ENCODE data around the gene CRYBA2.

CRYBA2 gene

GRCh38 chr2:218960309-218961165, 32.7 kb downstream of the CRYBA2 start:
- no peak for DNase-seq (ENCODE audit: low read depth, low spot score)
- no peak overlapping the region for H3K27ac ChIP-seq

DNA sequence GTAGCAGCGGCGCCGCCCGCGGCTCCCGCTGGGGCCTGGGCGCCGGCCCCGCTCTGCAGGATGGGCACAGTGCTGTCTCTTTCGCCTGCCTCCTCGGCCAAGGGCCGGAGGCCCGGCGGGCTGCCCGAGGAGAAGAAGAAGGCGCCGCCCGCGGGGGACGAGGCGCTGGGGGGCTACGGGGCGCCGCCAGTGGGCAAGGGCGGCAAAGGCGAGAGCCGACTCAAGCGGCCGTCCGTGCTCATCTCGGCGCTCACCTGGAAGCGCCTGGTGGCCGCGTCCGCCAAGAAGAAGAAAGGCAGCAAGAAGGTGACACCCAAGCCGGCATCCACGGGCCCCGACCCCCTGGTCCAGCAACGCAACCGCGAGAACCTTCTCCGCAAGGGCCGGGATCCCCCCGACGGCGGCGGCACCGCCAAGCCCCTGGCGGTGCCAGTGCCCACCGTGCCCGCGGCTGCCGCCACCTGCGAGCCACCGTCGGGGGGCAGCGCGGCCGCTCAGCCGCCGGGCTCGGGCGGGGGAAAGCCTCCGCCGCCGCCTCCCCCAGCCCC, 33.4 kb downstream of the CRYBA2 start:
- no peak for DNase-seq (ENCODE audit: low read depth, low spot score)
- no peak overlapping the region for H3K27ac ChIP-seq

DNA sequence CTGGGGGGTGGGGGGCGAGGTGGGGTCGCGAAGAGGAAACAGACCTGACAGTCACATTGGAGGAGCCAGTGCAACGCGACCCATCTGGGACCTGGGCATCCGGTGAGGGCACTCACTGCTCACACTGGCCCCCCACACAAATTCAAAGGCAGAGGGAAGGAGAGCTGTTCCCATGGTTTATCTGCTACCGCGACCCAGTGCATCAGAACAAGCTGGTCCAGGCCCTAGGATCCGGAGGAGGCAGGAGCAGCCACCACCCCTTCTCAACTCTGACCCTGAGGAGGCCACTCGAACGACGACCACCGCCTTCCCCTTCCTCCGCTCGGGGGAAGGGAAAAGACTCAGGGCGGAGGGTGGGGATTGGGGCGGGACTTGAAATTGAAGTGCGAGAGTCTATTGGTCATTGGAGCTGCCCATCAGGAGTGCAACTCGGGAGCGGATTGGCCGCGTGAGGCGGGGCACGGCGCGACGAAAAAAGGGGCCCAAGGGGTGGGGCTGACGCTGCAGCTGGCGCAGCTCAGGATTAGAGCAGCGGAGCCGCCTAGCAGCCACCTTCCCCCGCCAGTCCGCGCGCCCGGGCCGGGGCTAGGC, 34.0 kb downstream of the CRYBA2 start, which contains the start of gene CDK5R2:
Gene CDK5R2 (plus strand): TSS at position 526 of the 591 bp plus-strand sequence. CDS start 155 bp downstream, outside the sequence.
- peak; percentile 36 for DNase-seq (ENCODE audit: low read depth, low spot score)
- no peak within 1 kb of the TSS for H3K27ac ChIP-seq

DNA sequence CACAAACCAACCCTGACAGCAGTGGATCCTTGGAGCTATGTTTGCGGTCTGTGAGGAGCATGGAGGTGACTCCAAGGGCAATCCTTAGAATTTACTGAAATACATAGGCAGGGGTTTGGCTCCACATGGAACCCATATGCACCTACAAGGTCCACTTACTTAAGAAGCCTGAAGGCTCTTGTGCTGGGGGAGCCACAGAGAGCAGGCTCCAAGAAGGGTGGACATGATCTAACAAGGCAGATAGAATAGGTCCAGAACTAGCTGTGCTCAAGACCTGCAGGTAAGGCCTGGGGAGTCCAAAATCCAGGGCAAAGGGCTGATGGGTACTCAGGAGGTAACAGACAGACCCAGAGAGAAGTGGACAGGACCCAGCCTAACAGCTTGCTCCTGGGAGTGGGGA, 34.9 kb downstream of the CRYBA2 start:
- no peak overlapping the region for H3K27ac ChIP-seq
- no peak for DNase-seq (ENCODE audit: low read depth, low spot score)

DNA sequence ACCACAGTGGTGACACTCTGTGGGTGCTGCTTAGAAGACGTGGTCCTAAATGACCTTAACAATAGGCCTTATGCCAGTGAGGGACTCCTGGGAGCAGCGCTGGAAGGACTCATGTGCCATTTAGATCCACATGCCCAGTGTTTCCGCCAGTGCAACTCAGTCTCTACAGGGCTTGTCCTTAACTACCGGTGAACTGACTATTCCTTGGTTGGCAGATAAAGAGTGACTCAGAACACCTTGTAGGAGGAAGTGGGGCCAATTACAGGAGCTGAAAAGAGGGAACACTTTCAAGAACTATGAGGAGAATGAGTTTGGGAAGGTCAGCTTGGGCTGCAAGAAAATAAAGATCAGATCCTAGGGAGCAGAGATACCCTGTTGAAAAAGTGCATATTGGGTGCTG, 35.6 kb downstream of the CRYBA2 start:
- DNase-seq (ENCODE audit: low read depth, low spot score): no peak
- no peak overlapping the region for H3K27ac ChIP-seq

- H3K27ac ChIP-seq: no peak overlapping the region
- no peak for DNase-seq (ENCODE audit: low read depth, low spot score)
Observed at GRCh38 chr2:218956039-218956438, 37.2 kb downstream of the CRYBA2 start.

GRCh38 chr2:218954541-218955300, 38.5 kb downstream of the CRYBA2 start:
- H3K27ac ChIP-seq: no peak overlapping the region
- no peak for DNase-seq (ENCODE audit: low read depth, low spot score)

GRCh38 chr2:218953366-218953954, 39.8 kb downstream of the CRYBA2 start:
- no peak overlapping the region for H3K27ac ChIP-seq

GRCh38 chr2:218952160-218952559, 41.1 kb downstream of the CRYBA2 start:
- H3K27ac ChIP-seq: no peak overlapping the region
- no peak for DNase-seq (ENCODE audit: low read depth, low spot score)

More at GRCh38 chr2:218953366-218953954, 39.8 kb downstream of the CRYBA2 start:
- no peak for DNase-seq (ENCODE audit: low read depth, low spot score)

DNA sequence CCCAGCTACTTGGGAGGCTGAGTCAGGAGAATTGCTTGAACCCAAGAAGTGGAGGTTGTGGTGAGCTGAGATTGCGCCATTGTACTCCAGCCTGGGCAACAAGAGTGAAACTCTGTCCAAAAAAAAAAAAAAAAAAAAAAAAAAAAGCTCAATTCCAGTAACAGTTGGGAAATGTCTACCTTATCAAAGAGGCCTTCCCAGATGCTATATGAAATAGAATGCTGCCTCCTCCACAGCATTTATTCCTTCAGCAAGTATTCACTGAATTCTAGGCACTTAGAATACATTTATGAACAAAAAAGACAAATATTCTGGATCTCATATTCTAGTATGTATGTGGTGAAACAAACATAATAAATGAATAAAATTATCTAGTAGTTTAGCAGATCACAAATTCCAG, 46.6 kb downstream of the CRYBA2 start:
- no peak overlapping the region for H3K27ac ChIP-seq
- no peak for DNase-seq (ENCODE audit: low read depth, low spot score)

GRCh38 chr2:218944759-218945404, 48.3 kb downstream of the CRYBA2 start:
- H3K27ac ChIP-seq: no peak overlapping the region
- no peak for DNase-seq (ENCODE audit: low read depth, low spot score)

All from epithelial cell of prostate (primary cell).